NAMALWA (cell line): ENCODE measurements around the gene NUB1.

Experiments
- DNase-seq: peaks from one replicate; pipeline ENCODE4 v3.0.0-alpha.2; 2015; ENCODE audit warnings: low spot score

NUB1 gene

DNA sequence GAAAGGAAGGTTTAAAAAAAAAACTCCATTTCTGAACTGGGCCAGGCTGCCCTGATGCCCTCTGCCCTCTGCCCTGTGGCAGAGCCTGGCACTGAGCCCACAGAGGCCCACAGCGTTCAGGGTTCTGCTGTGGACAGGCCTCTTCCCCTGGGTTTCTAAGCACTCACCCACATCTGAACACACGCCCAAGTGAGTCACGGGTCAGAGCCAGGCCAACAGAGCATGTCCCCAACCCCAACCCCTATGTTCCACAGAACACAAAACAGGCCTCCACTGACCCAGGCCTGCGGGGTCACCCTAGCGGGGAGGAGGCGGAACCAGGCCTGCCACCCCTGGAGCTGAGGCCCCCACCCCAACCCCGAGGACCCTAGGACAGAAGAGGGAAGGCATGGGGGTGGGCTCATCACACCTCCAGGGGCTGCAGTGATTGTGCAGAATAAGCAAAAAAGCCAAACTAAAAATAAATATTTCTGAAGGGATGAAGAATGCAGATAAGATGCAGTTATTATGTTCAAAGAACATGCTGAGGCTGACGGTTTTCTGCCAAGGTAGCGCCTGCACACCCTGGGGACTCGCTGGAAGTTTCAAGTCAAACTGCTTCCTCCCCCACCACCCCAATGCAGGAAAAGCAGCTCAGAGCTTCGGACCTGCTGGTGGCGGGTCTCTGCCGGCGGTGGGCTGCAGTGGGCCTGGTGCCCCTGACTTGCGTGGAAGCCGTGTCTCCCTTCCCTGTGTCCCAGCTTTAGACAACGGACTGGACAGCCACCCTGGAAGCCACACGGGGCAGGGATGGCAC, 62.8 kb downstream of the NUB1 start:
- DNase-seq = no peak

DNA sequence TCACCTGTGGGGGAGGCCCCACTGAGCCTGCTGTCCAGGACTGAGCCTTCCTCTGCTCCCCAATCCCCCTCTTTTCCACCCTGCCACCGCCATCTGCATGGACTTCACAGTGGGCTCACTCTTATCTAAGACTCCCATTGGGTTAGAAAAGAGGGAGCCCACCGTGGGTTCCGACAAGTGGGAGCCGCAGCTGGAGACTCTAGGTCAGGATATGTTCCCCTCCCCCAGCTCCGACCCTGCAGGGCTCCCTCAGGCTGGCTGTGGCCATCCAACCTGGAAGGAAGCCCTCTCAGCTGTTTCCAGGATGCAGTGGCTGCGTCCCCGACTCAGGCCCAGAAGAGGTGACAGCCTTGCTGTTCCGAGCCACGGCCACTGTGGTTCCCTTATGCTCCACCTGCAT, 63.4 kb downstream of the NUB1 start:
- DNase-seq = no peak

GRCh38 chr7:151405588-151405987, 64.0 kb downstream of the NUB1 start:
- no peak for DNase-seq

DNA sequence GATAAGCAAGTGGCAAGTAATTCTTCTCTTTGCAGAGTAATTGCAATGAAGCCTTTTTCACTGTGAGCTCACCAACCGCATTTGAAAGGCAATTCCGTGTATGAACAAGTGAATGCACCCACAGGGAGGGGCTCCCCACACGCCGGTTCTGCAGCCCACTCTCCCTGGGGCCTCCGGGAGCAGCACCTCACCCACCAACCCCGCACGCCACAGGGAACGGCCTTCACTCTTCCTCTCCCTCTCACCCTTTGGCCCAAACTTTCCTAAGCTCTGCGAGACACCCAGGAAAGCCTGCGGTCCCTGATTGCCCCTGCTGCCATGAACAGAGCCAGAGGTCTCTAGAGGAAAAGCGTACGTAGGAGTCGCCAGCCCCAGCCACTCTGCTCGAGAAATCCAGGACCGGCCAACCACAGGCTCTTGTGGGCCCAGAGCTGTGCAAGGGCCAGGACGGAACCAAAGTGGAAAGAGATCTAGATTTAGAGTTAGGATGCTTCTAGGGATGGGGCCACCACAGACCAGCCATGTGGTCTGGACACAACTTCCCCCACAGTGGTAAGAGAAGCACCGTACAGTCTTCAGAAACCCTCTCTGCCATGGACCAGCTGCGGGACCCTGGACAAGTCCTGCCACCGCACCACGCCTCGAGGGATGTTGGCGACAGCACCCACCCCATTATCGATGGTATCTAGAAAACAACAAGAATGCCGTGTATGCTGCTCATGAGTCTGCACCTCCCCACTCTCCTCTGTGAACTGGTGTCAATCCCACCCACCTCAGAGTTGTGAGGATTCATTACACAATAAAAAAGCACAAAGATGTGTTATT, 64.7 kb downstream of the NUB1 start:
- no peak for DNase-seq

DNA sequence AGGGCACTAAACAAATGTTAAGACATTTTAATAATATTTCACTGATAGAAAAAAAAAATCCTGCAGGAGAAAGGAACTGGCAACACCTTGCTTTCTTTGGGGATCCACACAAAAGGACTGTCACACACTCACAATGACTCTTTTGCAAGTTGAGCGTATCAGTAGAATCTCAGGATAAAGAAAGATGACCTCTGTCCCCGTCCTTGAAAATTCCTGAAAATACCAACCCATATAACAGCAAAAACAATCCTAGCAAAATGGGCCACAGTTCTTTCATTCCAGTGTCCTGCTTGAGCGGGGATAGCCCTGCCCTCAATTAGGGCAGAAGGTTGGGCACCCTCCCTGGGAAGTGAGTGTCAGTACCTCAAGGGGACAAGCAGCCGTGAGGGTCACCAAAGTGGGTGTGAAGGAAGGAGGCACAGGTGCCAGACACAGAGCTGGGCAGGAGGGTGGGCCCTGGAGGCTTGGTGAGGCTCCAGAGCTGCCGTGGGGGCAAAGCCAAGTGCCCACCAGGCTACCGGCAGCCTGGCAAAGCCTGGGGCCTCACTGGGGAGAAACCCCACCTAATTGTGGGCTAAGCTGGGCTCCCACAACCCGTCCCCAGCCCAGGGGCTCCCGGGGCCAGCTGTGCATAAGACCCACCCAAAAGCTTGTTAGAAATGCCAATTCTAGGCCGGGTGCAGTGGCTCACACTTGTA, 65.4 kb downstream of the NUB1 start:
- DNase-seq = no peak

GRCh38 chr7:151408498-151408838, 66.9 kb downstream of the NUB1 start:
- no peak for DNase-seq

DNA sequence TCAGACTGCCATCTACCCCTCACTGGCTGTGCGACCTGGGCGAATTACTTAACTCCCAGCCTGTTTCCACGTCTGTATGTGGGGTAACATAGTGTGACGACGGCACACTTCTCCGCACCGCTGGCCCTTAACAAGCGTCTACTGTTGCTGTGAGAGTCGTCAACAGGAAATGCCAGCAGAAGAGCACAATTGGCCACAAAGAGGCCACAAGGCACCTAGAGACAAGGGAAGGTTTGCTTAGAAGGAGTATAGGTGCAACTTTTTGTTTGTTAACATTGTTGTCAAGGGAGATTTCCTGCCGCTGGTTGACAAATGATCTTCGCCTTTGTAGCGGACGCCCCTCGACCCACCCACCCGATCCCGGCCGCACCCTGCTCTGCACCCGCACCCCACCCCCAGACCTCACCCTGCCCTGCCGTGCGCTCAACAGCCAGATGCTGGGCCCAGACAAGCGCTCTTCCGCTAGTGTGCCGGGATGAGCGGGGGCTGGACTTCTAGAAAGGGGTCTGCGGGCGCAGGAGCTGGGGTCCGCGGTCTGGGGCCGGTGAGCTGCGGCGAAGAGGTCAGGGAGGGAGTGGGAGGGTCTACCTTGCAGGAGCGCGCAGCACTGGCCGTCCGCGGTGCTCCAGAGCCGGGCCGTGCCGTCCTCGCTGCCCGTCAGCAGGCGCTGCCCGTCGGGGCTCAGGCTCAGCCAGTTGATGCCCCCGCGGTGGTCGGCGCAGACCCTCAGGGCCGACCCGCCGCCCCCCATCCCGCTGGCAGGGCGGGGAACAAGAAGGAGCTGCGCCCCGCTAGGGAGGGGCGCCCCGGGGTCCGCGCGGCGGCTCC, 67.4 kb downstream of the NUB1 start:
- DNase-seq = peak; percentile 60

DNA sequence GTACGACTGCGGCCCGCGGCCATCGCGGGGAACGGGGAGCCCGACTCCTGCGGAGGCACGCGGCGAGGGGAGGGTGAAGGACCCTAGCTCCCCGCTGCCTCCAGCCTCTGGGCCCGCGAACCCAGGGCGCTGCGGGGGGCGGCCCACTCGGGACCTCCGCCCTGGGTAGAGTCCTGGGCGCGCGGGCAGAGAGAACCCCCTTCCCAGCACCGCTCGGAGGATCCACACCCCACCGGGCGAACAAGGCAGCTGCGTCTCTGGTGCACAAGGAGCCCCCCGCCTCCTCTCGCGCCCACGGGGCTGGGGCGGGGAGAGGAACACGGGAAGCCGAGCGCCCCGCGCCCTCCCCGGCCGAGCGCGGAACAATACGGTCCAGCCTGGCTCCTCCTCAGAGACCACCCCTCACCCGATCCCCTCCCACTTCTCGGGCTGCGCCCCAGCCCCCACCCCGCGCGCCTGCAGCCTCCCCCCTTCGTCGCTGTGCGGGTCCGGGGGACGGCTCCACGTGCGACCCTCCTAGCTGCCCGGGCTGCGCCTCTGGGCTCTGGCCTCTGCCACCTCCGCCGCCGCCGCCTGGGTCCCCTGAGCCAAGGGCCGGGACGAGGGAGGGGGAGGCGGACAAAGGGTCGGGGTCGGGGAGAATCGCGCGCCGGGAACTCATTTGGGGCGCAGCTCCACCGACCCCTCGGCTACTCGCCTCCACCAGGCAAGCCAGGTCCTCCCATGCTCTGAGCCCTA, 68.2 kb downstream of the NUB1 start, which contains the start of gene WDR86:
Gene WDR86 (minus strand): TSS at position 372 of the 738 bp plus-strand sequence. CDS start 449 bp downstream, outside the sequence.
- no peak for DNase-seq

DNA sequence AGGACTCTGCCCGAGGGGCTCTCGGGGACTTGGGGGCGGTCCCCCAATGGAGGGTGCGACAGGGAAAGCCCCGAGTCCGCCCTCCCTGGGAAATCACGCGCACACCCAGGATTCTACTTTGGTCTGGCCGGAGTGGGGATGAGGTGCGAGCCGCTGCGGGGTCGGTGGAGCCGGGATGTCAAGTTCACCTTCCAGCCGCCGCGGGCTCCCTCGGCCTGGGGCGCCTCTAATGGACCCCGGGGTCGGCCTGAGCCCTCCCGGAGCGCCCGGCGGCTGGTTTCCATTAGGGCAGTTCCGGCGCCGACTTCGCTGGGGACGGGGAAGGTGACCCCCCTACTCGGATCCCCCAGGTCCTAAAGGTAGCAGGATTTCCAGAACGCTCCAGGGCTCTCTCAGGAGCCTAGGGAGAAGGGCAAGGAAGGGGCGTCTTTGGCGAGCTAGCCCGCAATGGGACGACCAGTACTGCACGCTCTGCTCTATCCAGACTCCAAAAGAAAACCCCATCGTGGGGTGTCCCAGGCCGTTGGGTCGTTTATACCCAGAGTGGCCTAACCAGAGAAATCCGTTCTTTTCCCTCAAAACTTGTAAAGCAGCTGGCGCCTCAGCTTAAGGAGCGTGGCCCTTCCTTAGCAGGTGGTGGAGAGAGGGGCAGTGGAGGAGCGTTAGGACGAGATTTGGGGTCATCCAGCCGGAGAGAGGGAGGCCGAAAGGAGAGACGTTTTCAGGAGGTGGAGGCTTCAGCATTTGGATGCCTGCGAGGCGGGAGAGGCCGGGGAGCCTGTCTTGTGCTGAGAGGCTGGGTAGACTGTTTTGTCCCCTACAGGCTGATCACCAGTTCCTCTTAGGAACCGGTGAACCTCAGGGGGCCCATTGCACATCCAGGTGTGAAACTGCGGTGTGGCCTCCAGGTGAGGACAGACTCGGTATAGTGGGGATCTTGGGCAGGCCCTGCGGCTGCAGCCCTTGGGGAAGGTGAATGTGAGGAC, 69.1 kb downstream of the NUB1 start:
- DNase-seq = no peak

- DNase-seq = peak; percentile 78
Measured at GRCh38 chr7:151411551-151411950, 69.9 kb downstream of the NUB1 start.

DNA sequence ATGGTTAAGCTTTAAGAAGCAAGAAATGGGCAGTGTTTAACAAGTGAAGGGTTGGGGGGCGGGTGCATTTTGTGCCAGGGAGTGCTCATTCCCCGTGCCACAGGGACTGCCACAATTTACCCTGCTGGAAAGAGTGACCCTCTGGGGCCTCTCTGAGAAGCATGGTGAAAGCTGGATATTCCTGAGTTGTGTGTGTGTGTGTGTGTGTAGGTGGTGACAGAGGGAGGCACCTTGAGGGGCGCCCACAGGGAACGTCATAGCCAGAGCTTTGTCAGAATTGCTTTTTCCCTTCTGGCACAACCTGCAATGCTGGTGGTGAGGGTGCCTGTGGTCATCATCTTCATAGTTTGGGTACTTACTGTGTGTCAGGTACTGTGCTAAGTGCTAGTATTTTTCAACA, 70.7 kb downstream of the NUB1 start:
- no peak for DNase-seq

GRCh38 chr7:151413241-151413640, 71.6 kb downstream of the NUB1 start:
- no peak for DNase-seq

GRCh38 chr7:151415375-151416105, 73.9 kb downstream of the NUB1 start:
- DNase-seq = no peak

- no peak for DNase-seq
Measured at GRCh38 chr7:151416112-151416940, 74.7 kb downstream of the NUB1 start.

DNA sequence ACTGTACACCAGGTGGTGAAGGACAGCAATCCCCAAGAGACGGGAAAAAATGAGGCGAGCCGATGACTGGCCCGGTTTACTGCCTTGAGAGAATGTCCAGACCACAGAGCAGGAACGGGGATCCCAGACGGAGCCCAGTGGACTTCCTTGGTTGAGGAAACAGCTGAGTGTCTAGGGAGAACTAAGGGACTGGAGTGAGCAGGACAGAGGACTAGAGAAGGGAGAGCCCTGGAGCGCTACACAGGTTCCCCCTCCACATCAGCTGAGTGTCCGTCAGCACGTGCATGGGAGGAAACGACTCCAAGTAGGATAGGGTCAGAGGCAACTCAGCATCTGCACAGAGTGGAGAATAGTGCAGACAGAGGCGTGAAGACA, 75.3 kb downstream of the NUB1 start:
- DNase-seq = no peak

DNA sequence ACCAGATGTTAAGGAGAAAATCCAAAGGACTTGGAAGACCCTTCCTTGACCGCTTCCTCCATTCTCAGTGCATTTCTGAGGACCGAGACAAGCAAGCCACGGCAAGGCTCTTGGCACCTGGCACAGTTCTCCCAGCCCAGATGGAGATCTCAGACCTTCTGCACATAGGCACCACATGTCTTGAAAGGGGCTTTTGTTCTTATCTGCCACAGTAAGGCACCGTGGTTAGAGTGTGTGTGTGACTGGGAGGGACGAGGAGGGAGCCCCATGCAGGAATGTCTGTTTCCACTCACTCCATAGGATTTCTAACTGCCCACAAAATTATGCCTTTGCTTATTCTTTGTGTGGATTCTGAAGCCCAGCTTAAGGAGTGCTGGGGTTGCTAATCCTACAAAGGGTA, 78.5 kb downstream of the NUB1 start:
- DNase-seq = no peak

DNA sequence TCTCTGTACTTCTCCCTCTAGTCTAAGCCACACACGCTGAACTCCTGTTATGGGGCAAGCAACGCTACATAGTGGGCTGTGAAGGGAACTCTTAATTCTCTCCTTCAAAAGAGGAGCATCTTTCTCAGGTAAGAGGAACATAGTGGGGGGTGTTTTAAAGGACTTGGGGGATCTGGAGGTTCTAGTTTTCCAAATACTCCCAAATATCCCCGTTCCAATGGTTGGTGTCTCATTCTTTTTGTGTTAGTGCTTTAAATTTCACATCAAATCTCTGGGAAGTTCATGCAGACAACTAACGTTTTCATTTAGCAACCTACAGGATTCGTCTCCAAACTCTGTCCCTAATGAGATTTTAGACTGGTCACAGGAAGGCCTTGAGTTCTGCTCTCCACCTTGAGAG, 80.6 kb downstream of the NUB1 start:
- no peak for DNase-seq

GRCh38 chr7:151423226-151423625, 81.6 kb downstream of the NUB1 start:
- DNase-seq = no peak
